Tibial nerve (tissue), 4 donors: ENCODE data around the gene CES2.

Experiments used
- EP300 ChIP-seq, 2 donors: sonication (generic); formaldehyde crosslinking; IDR thresholded peaks; one replicate each; pipeline ENCODE4 v1.6.1; 2017; ENCODE audit warnings: antibody characterized with exemption in 2 of 2, mild to moderate bottlenecking in 1 of 2
- POLR2A ChIP-seq, 2 donors: fragments of 450-650 bp; IDR thresholded peaks; one replicate each; pipeline ENCODE4 v1.6.1; 2017; ENCODE audit warnings: antibody characterized with exemption in 2 of 2, mild to moderate bottlenecking in 2 of 2, moderate library complexity in 2 of 2
- TF ChIP-seq, protein P1 (sequence below), 5 experiments: fragments of 200-600 bp in 3 of 5; fragments of 450-650 bp in 2 of 5; sonication (generic) in 3 of 5; IDR thresholded peaks; one replicate each; pipeline ENCODE4 v1.5.1; 2016 to 2019; ENCODE audit warnings: antibody characterized with exemption in 5 of 5, mild to moderate bottlenecking in 3 of 5, moderate library complexity in 2 of 5

- TF ChIP-seq, protein P1, sequence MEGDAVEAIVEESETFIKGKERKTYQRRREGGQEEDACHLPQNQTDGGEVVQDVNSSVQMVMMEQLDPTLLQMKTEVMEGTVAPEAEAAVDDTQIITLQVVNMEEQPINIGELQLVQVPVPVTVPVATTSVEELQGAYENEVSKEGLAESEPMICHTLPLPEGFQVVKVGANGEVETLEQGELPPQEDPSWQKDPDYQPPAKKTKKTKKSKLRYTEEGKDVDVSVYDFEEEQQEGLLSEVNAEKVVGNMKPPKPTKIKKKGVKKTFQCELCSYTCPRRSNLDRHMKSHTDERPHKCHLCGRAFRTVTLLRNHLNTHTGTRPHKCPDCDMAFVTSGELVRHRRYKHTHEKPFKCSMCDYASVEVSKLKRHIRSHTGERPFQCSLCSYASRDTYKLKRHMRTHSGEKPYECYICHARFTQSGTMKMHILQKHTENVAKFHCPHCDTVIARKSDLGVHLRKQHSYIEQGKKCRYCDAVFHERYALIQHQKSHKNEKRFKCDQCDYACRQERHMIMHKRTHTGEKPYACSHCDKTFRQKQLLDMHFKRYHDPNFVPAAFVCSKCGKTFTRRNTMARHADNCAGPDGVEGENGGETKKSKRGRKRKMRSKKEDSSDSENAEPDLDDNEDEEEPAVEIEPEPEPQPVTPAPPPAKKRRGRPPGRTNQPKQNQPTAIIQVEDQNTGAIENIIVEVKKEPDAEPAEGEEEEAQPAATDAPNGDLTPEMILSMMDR (IDR thresholded peaks at IDR 0.05), result no peak
- TF ChIP-seq EP300 (IDR thresholded peaks at IDR 0.05) (no peak), POLR2A (IDR thresholded peaks at IDR 0.05) (no peak)
Observed at GRCh38 chr16:66921729-66922450, 13.4 kb upstream of the CES2 start.
